Activated CD8-positive, alpha-beta T cell treated with anti-CD3 and anti-CD28 coated beads for 36 hours (primary cell): Measurements from ENCODE around the gene PBX3. TPM values are rescaled to one million over a fixed set of nuclear protein-coding genes. Genes with fewer than 3 reads are reported as not detected.

ENCODE experiments used
- ATAC-seq: fragments of 200-7000 bp; cut with Tn5 transposase; one replicate; pipeline ENCODE4 v1.10.0; 2021; ENCODE audit warnings: mild to moderate bottlenecking, moderate library complexity
- CTCF ChIA-PET: fragments of 350-600 bp; sonication (Branson Sonifier 250); formaldehyde crosslinking; loops from one replicate; lab custom pipeline; 2021; ENCODE audit warnings: antibody characterized with exemption; lab: Charles Lee
- POLR2A ChIA-PET: fragments of 350-600 bp; sonication (Branson Sonifier 250); formaldehyde crosslinking; loops from one replicate; lab custom pipeline; 2021; ENCODE audit warnings: antibody characterized with exemption; lab: Charles Lee
- DNase-seq: peaks from one replicate; pipeline ENCODE4 v3.0.0-alpha.2; 2020
- H3K27ac Mint-ChIP-seq: one replicate; pipeline ENCODE4 v1.8.0; 2021; ENCODE audit warnings: mild to moderate bottlenecking, mixed read lengths
- H3K27me3 Mint-ChIP-seq: one replicate; pipeline ENCODE4 v1.8.0; 2021; ENCODE audit warnings: mixed read lengths
- H3K36me3 Mint-ChIP-seq: one replicate; pipeline ENCODE4 v1.8.0; 2021; ENCODE audit warnings: low read depth, mixed read lengths
- H3K4me1 Mint-ChIP-seq: one replicate; pipeline ENCODE4 v1.8.0; 2021; ENCODE audit warnings: low read depth, mixed read lengths
- H3K4me3 Mint-ChIP-seq: one replicate; pipeline ENCODE4 v1.8.0; 2021; ENCODE audit warnings: mild to moderate bottlenecking, moderate library complexity, mixed read lengths
- H3K9me3 Mint-ChIP-seq: one replicate; pipeline ENCODE4 v1.8.0; 2021; ENCODE audit warnings: mixed read lengths
- intact Hi-C: fragments of 100-400 bp; cut with micrococcal nuclease; formaldehyde crosslinking; loops from one replicate; pipeline ENCODE4 v1.10.0; 2022
- total RNA-seq, 2 experiments: library from RNA; stranded (reverse); gene quantifications; one replicate each; pipeline ENCODE4 v1.2.3, GENCODE V29; 2021
- TF ChIP-seq, protein P1 (sequence below): fragments of 200-600 bp; IDR thresholded peaks from one replicate; pipeline ENCODE4 v1.8.0; 2022; ENCODE audit warnings: antibody characterized with exemption, mild to moderate bottlenecking

PBX3 gene
- total RNA-seq, 2 experiments from 2014 or later: 11.5 to 14.1 TPM

- DNase-seq (no peak), ATAC-seq (no peak)
- no peak overlapping the region for H3K27ac Mint-ChIP-seq
- no peaks in the 10 kb centered on the region for H3K4me1 Mint-ChIP-seq
- TF ChIP-seq, protein P1, sequence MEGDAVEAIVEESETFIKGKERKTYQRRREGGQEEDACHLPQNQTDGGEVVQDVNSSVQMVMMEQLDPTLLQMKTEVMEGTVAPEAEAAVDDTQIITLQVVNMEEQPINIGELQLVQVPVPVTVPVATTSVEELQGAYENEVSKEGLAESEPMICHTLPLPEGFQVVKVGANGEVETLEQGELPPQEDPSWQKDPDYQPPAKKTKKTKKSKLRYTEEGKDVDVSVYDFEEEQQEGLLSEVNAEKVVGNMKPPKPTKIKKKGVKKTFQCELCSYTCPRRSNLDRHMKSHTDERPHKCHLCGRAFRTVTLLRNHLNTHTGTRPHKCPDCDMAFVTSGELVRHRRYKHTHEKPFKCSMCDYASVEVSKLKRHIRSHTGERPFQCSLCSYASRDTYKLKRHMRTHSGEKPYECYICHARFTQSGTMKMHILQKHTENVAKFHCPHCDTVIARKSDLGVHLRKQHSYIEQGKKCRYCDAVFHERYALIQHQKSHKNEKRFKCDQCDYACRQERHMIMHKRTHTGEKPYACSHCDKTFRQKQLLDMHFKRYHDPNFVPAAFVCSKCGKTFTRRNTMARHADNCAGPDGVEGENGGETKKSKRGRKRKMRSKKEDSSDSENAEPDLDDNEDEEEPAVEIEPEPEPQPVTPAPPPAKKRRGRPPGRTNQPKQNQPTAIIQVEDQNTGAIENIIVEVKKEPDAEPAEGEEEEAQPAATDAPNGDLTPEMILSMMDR: no peak
- H3K27me3 Mint-ChIP-seq: no peaks in the 10 kb centered on the region
- H3K4me3 Mint-ChIP-seq: no peak overlapping the region
- POLR2A ChIA-PET: no interaction called here
- CTCF ChIA-PET: no interaction called here
- H3K9me3 Mint-ChIP-seq: no peaks in the 10 kb centered on the region
- no peaks in the 10 kb centered on the region for H3K36me3 Mint-ChIP-seq
- intact Hi-C loops: no loop called here
These were observed 162.3 kb downstream of the PBX3 start for GRCh38 chr9:125909459-125909858.

DNA sequence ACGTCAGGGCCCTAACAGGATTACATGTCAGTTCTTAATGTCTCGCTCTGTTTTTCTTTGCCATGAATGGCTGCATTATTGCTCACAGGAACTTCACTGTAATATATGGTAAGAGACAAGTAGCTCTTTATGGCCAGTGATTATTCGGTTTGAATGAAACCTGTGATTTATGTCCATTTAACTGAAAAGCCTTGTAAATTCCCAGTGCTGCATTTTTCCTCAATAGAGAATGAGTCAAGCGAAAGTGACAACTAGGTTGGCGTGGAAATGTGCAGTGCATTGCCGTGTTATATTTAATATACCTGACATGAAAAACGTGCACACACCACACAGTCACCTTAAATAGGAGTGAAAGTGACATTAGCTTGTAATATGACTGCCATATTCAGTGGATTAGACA is 163.1 kb downstream of the PBX3 start:
- Mint-ChIP-seq H3K4me1 (no peaks in the 10 kb centered on the region), H3K27ac (no peak overlapping the region), H3K36me3 (no peaks in the 10 kb centered on the region), H3K27me3 (no peaks in the 10 kb centered on the region), H3K4me3 (no peak overlapping the region), H3K9me3 (no peaks in the 10 kb centered on the region)
- TF ChIP-seq, protein P1: no peak
- ChIA-PET POLR2A (no interaction called here), CTCF (no interaction called here)
- ATAC-seq (no peak), DNase-seq (no peak)
- intact Hi-C loops: no loop called here

DNA sequence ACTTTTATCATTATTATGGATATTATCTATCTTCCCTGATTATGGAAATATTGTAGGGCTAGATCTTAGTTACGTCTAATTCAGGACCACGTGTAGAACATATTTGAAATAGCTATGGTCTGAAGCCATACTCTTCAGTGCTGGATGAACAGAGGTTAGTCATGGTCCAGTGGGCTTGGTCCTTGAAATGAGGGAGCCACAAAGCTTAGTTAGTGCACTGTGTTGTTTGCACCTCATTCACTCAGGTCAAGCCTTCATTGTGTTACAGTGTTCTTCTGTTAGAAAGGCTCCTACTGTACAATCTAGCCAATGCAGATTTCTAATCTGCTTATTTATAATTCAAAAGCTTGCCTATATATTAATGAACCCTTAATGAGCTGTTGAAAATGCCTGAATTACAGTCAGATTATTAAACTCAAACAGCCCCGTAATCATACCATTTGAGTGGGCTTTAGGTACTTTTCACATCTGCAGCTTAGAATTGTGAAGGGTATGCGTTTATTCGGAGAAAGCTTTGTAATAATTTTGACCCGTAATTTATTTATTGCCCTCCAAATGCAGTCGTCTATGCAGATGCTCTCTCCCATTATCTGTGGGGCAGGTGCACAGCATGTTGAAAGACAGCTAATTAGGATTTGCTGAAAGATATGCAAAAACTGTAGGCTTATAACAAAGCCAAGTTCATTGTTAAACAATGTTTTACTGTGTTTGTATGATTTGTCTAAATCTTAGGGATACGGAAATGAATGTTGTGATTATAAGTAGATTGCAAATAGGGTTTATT is 164.9 kb downstream of the PBX3 start:
- Mint-ChIP-seq H3K4me3 (no peak overlapping the region), H3K4me1 (no peaks in the 10 kb centered on the region)
- POLR2A ChIA-PET: no interaction called here

DNA sequence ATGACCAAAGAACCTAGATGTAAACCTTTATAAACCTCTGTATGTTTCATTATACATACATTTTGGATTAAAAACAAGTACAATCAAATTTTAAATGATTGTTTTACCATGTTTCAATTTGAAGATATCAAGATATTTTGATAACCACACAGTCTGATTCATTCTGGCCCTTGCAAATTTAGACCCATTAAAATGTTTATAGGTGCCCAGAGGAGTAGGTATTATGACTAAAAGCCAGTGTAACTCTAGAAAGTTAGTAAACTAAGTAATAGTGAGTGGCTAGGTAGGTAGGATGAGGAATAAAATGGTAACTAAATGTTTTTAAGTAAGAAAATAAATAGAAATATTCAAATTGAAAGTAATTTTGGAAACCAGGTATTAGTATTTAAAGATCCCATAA is 165.5 kb downstream of the PBX3 start:
- no peak for ATAC-seq
- intact Hi-C loops: no loop called here
- POLR2A ChIA-PET: no interaction called here
- no peak overlapping the region for H3K4me3 Mint-ChIP-seq
- H3K36me3 Mint-ChIP-seq: no peaks in the 10 kb centered on the region
- H3K4me1 Mint-ChIP-seq: no peaks in the 10 kb centered on the region
- CTCF ChIA-PET: no interaction called here
- H3K27me3 Mint-ChIP-seq: no peaks in the 10 kb centered on the region
- TF ChIP-seq, protein P1: no peak
- no peak for DNase-seq
- no peak overlapping the region for H3K27ac Mint-ChIP-seq
- no peaks in the 10 kb centered on the region for H3K9me3 Mint-ChIP-seq

More for the DNA sequence above, 164.9 kb downstream of the PBX3 start:
- DNase-seq (no peak), ATAC-seq (no peak)
- H3K9me3 Mint-ChIP-seq: no peaks in the 10 kb centered on the region
- TF ChIP-seq, protein P1: no peak
- CTCF ChIA-PET: interaction anchor here (0.9 kb wide), 1 partner anchor 10 kb away, joined by 3 read pairs; no protein-coding TSS in a partner anchor
- intact Hi-C loops: no loop called here
- H3K27ac Mint-ChIP-seq: no peak overlapping the region
- H3K36me3 Mint-ChIP-seq: no peaks in the 10 kb centered on the region
- no peaks in the 10 kb centered on the region for H3K27me3 Mint-ChIP-seq

- POLR2A ChIA-PET: interaction anchor here (0.6 kb wide), 1 partner anchor 355 kb away, joined by 3 read pairs; no protein-coding TSS in a partner anchor
- TF ChIP-seq, protein P1: no peak
- no peaks in the 10 kb centered on the region for H3K36me3 Mint-ChIP-seq
- no peaks in the 10 kb centered on the region for H3K27me3 Mint-ChIP-seq
- H3K4me1 Mint-ChIP-seq: no peaks in the 10 kb centered on the region
- no peak for ATAC-seq
- H3K27ac Mint-ChIP-seq: no peak overlapping the region
- no peaks in the 10 kb centered on the region for H3K9me3 Mint-ChIP-seq
- intact Hi-C loops: no loop called here
- CTCF ChIA-PET: no interaction called here
- H3K4me3 Mint-ChIP-seq: no peak overlapping the region
- DNase-seq: no peak
These were observed 166.4 kb downstream of the PBX3 start for GRCh38 chr9:125913551-125913950.
